SK-N-SH treated with all-trans-retinoic acid at 6 μM for 48 hours (cell line): ENCODE results near the gene ATP8A2.

Experiments
- ATAC-seq: fragments of 200-7000 bp; cut with Tn5 transposase; 3 replicates; pipeline ENCODE4 v1.9.1; 2020; ENCODE audit warnings: mild to moderate bottlenecking, moderate library complexity
- ARNTL ChIP-seq: fragments of 450-650 bp; formaldehyde crosslinking; IDR thresholded peaks from 2 replicates; pipeline ENCODE4 v1.5.0; 2020; ENCODE audit warnings: low read depth, mild to moderate bottlenecking, moderate library complexity, borderline replicate concordance
- BACH2 ChIP-seq: fragments of 250-450 bp; sonication (Bioruptor Pico); IDR thresholded peaks from 2 replicates; pipeline ENCODE4 v1.9.0; 2021; ENCODE audit warnings: mild to moderate bottlenecking, borderline replicate concordance
- CREB5 ChIP-seq: fragments of 250-450 bp; sonication (Bioruptor Pico); IDR thresholded peaks from 2 replicates; pipeline ENCODE4 v1.5.1; 2020; ENCODE audit warnings: low read depth, mild to moderate bottlenecking, moderate library complexity
- CSDC2 ChIP-seq: fragments of 250-450 bp; sonication (Bioruptor Pico); IDR thresholded peaks from 2 replicates; pipeline ENCODE4 v1.5.0; 2020; ENCODE audit warnings: mild to moderate bottlenecking, moderate library complexity
- CSRNP3 ChIP-seq: fragments of 250-450 bp; sonication (Bioruptor Pico); IDR thresholded peaks from 2 replicates; pipeline ENCODE4 v1.5.1; 2021; ENCODE audit warnings: mild to moderate bottlenecking, moderate library complexity
- ESRRG ChIP-seq: fragments of 250-450 bp; sonication (Bioruptor Pico); IDR thresholded peaks from 2 replicates; pipeline ENCODE4 v1.6.1; 2021; ENCODE audit warnings: mild to moderate bottlenecking
- GLIS3 ChIP-seq: fragments of 250-450 bp; sonication (Bioruptor Pico); IDR thresholded peaks from 2 replicates; pipeline ENCODE4 v1.5.0; 2020; ENCODE audit warnings: mild to moderate bottlenecking, moderate library complexity
- ISL1 ChIP-seq: fragments of 250-450 bp; sonication (Bioruptor Pico); IDR thresholded peaks from 2 replicates; pipeline ENCODE4 v2.1.2; 2022; ENCODE audit warnings: mild to moderate bottlenecking, moderate library complexity
- PATZ1 ChIP-seq: fragments of 250-450 bp; sonication (Bioruptor Pico); IDR thresholded peaks from 2 replicates; pipeline ENCODE4 v1.8.0; 2020; ENCODE audit warnings: mild to moderate bottlenecking, moderate library complexity, borderline replicate concordance
- PPARA ChIP-seq: fragments of 250-450 bp; sonication (Bioruptor Pico); IDR thresholded peaks from 2 replicates; pipeline ENCODE4 v1.5.0; 2020; ENCODE audit warnings: mild to moderate bottlenecking, borderline replicate concordance
- RARB ChIP-seq: fragments of 250-450 bp; sonication (Bioruptor Pico); IDR thresholded peaks from 2 replicates; pipeline ENCODE4 v1.8.0; 2021; ENCODE audit warnings: mild to moderate bottlenecking, moderate library complexity
- SNAI2 ChIP-seq: fragments of 250-450 bp; sonication (Bioruptor Pico); IDR thresholded peaks from 2 replicates; pipeline ENCODE4 v1.5.0; 2020; ENCODE audit warnings: mild to moderate bottlenecking, moderate library complexity
- TCF4 ChIP-seq: fragments of 250-450 bp; sonication (Bioruptor Pico); IDR thresholded peaks from 2 replicates; pipeline ENCODE4 v1.8.0; 2021; ENCODE audit warnings: mild to moderate bottlenecking, moderate library complexity, borderline replicate concordance
- ZC3H10 ChIP-seq: fragments of 250-450 bp; sonication (Bioruptor Pico); IDR thresholded peaks from 2 replicates; pipeline ENCODE4 v1.5.1; 2021; ENCODE audit warnings: mild to moderate bottlenecking, moderate library complexity
- ZFP3 ChIP-seq: fragments of 250-450 bp; sonication (Bioruptor Pico); IDR thresholded peaks from 2 replicates; pipeline ENCODE4 v1.5.0; 2020; ENCODE audit warnings: mild to moderate bottlenecking, moderate library complexity
- ZFP30 ChIP-seq: fragments of 450-650 bp; formaldehyde crosslinking; IDR thresholded peaks from 2 replicates; pipeline ENCODE4 v1.5.0; 2022; ENCODE audit warnings: mild to moderate bottlenecking, moderate library complexity
- ZNF565 ChIP-seq: fragments of 450-650 bp; formaldehyde crosslinking; conservative IDR thresholded peaks from 2 replicates; pipeline ENCODE4 v1.5.0; 2020; ENCODE audit warnings: low read depth, mild to moderate bottlenecking, moderate library complexity
- TF ChIP-seq, protein P1 (sequence below): fragments of 250-450 bp; sonication (Bioruptor Pico); IDR thresholded peaks from 2 replicates; pipeline ENCODE4 v1.5.0; 2020; ENCODE audit warnings: mild to moderate bottlenecking, moderate library complexity
- TF ChIP-seq, protein P2 (sequence below): fragments of 250-450 bp; sonication (Bioruptor Pico); IDR thresholded peaks from 2 replicates; pipeline ENCODE4 v1.8.0; 2021; ENCODE audit warnings: low read depth, mild to moderate bottlenecking, moderate library complexity, borderline replicate concordance

The ATP8A2 gene

GRCh38 chr13:25598421-25598820 is 226.6 kb downstream of the ATP8A2 start:
- ATAC-seq = no peak

GRCh38 chr13:25602176-25602575 is 230.4 kb downstream of the ATP8A2 start:
- ATAC-seq = no peak
- TF ChIP-seq, protein P1, sequence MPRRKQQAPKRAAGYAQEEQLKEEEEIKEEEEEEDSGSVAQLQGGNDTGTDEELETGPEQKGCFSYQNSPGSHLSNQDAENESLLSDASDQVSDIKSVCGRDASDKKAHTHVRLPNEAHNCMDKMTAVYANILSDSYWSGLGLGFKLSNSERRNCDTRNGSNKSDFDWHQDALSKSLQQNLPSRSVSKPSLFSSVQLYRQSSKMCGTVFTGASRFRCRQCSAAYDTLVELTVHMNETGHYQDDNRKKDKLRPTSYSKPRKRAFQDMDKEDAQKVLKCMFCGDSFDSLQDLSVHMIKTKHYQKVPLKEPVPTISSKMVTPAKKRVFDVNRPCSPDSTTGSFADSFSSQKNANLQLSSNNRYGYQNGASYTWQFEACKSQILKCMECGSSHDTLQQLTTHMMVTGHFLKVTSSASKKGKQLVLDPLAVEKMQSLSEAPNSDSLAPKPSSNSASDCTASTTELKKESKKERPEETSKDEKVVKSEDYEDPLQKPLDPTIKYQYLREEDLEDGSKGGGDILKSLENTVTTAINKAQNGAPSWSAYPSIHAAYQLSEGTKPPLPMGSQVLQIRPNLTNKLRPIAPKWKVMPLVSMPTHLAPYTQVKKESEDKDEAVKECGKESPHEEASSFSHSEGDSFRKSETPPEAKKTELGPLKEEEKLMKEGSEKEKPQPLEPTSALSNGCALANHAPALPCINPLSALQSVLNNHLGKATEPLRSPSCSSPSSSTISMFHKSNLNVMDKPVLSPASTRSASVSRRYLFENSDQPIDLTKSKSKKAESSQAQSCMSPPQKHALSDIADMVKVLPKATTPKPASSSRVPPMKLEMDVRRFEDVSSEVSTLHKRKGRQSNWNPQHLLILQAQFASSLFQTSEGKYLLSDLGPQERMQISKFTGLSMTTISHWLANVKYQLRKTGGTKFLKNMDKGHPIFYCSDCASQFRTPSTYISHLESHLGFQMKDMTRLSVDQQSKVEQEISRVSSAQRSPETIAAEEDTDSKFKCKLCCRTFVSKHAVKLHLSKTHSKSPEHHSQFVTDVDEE (CRISPR knock-in tag) = no peak
- no peak for TF ChIP-seq PATZ1
- no peak for TF ChIP-seq TCF4 (CRISPR knock-in tag)
- no peak for TF ChIP-seq ZNF565 (CRISPR knock-in tag)
- TF ChIP-seq CREB5 = no peak
- TF ChIP-seq CSRNP3 (CRISPR knock-in tag) = no peak
- TF ChIP-seq ARNTL (CRISPR knock-in tag) = no peak
- TF ChIP-seq RARB = no peak
- no peak for TF ChIP-seq ESRRG
- TF ChIP-seq GLIS3 (CRISPR knock-in tag) = no peak
- TF ChIP-seq ZFP3 (CRISPR knock-in tag) = no peak
- TF ChIP-seq SNAI2 (CRISPR knock-in tag) = no peak
- no peak for TF ChIP-seq CSDC2 (CRISPR knock-in tag)
- no peak for TF ChIP-seq PPARA (CRISPR knock-in tag)
- no peak for TF ChIP-seq ZC3H10 (CRISPR knock-in tag)
- no peak for TF ChIP-seq ZFP30 (CRISPR knock-in tag)

More at GRCh38 chr13:25598421-25598820, 226.6 kb downstream of the ATP8A2 start:
- TF ChIP-seq, protein P1 (CRISPR knock-in tag) = no peak

DNA sequence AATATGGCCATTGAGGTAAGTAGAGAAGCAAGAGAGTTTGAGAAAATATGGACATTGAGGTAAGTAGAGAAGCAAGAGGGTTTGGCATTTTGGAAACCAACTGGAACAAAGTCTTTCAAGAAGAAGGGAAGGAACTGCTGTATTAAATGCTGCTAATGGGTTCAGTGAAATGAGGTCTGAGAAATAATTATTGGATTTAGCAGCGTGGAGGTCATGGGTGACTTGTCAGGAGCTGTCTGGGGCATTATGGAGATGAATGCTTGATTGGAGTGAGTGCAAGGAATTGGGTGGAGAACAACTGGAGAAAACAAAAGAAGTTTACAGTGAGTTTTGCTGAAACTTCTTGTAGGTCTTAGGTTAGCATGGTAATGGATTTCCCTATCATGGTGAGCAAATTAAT is 232.3 kb downstream of the ATP8A2 start:
- no peak for ATAC-seq
- TF ChIP-seq BACH2 (CRISPR knock-in tag) = no peak
- TF ChIP-seq ISL1 (CRISPR knock-in tag) = no peak
- TF ChIP-seq, protein P2, sequence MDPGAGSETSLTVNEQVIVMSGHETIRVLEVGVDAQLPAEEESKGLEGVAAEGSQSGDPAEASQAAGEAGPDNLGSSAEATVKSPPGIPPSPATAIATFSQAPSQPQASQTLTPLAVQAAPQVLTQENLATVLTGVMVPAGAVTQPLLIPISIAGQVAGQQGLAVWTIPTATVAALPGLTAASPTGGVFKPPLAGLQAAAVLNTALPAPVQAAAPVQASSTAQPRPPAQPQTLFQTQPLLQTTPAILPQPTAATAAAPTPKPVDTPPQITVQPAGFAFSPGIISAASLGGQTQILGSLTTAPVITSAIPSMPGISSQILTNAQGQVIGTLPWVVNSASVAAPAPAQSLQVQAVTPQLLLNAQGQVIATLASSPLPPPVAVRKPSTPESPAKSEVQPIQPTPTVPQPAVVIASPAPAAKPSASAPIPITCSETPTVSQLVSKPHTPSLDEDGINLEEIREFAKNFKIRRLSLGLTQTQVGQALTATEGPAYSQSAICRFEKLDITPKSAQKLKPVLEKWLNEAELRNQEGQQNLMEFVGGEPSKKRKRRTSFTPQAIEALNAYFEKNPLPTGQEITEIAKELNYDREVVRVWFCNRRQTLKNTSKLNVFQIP (CRISPR knock-in tag) = no peak
- no peak for TF ChIP-seq CSDC2 (CRISPR knock-in tag)
- no peak for TF ChIP-seq ZNF565 (CRISPR knock-in tag)
- TF ChIP-seq ESRRG = no peak
- TF ChIP-seq CREB5 = no peak
- no peak for TF ChIP-seq ZFP3 (CRISPR knock-in tag)
- TF ChIP-seq PPARA (CRISPR knock-in tag) = no peak
- TF ChIP-seq PATZ1 = no peak
- no peak for TF ChIP-seq CSRNP3 (CRISPR knock-in tag)
- no peak for TF ChIP-seq TCF4 (CRISPR knock-in tag)
